NCI-H82 (cell line): Measurements from ENCODE around the gene C12orf76.
A peak's percentile ranks its signal among the peaks of the same experiment; 100 is the strongest.
"Not testable (repeated sequence)": the region's sequence is repeated elsewhere in the genome, so short reads cannot be mapped to it uniquely, and the experiment has no call there.

ENCODE experiments used
- DNase-seq: peaks from one replicate; lab custom pipeline; 2025; lab: John Stamatoyannopoulos, UW

Gene C12orf76

GRCh38 chr12:110065540-110065939, 17.2 kb upstream of the C12orf76 start:
- DNase-seq: no peak

GRCh38 chr12:110062241-110062640, 13.9 kb upstream of the C12orf76 start:
- DNase-seq: no peak

GRCh38 chr12:110059651-110060000, 11.3 kb upstream of the C12orf76 start:
- DNase-seq: no peak

- peak; percentile 68 for DNase-seq
These were observed 10.7 kb upstream of the C12orf76 start for GRCh38 chr12:110058875-110059615.

GRCh38 chr12:110056643-110057042, 8.3 kb upstream of the C12orf76 start:
- not testable (repeated sequence) for DNase-seq

- peak; percentile 40 for DNase-seq
These were observed 7.3 kb upstream of the C12orf76 start for GRCh38 chr12:110055375-110056352.

- DNase-seq: no peak
These were observed 2.6 kb upstream of the C12orf76 start for GRCh38 chr12:110050927-110051326.

GRCh38 chr12:110049666-110050065, 1.3 kb upstream of the C12orf76 start:
- not testable (repeated sequence) for DNase-seq

GRCh38 chr12:110049034-110049433, 712 bp upstream of the C12orf76 start:
- DNase-seq: not testable (repeated sequence)

GRCh38 chr12:110047297-110047940, 903 bp downstream of the C12orf76 start:
- DNase-seq: no peak

- no peak for DNase-seq
These were observed 1.7 kb downstream of the C12orf76 start for GRCh38 chr12:110046451-110047187.

GRCh38 chr12:110042264-110042663, 6.1 kb downstream of the C12orf76 start:
- DNase-seq: no peak

GRCh38 chr12:110039085-110039807, 9.1 kb downstream of the C12orf76 start:
- no peak for DNase-seq

GRCh38 chr12:110038741-110039084, 9.6 kb downstream of the C12orf76 start:
- no peak for DNase-seq

- no peak for DNase-seq
These were observed 11.0 kb downstream of the C12orf76 start for GRCh38 chr12:110037315-110037714.

GRCh38 chr12:110035534-110036104, 12.7 kb downstream of the C12orf76 start:
- DNase-seq: no peak

- DNase-seq: no peak
These were observed 14.4 kb downstream of the C12orf76 start for GRCh38 chr12:110033888-110034287.

GRCh38 chr12:110029290-110029815, 19.0 kb downstream of the C12orf76 start:
- no peak for DNase-seq

- DNase-seq: no peak
These were observed 20.0 kb downstream of the C12orf76 start for GRCh38 chr12:110028323-110028722.

GRCh38 chr12:110024051-110024450, 24.3 kb downstream of the C12orf76 start:
- DNase-seq: no peak
